Hepatocyte (in vitro differentiated cells): ENCODE results near the gene SHC3. TPM values are rescaled to one million over a fixed set of nuclear protein-coding genes. Genes with fewer than 3 reads are reported as not detected.
A peak's percentile ranks its signal among the peaks of the same experiment; 100 is the strongest.

Source experiments
- DNase-seq: peaks from one replicate; pipeline ENCODE4 v3.0.0-alpha.2; 2016; ENCODE audit warnings: low spot score
- H2AFZ ChIP-seq: fragments of 200-600 bp; sonication (generic); 2 replicates; pipeline ENCODE4 v1.6.0; 2016; ENCODE audit warnings: antibody characterized with exemption, mild to moderate bottlenecking
- H3K27ac ChIP-seq: fragments of 200-600 bp; sonication (generic); 2 replicates; pipeline ENCODE4 v1.5.1; 2016; ENCODE audit warnings: mild to moderate bottlenecking
- H3K27me3 ChIP-seq: fragments of 200-600 bp; sonication (generic); 2 replicates; pipeline ENCODE4 v1.6.1; 2016
- H3K36me3 ChIP-seq: fragments of 200-600 bp; sonication (generic); replicated peaks from 2 replicates; pipeline ENCODE4 v1.5.1; 2016; ENCODE audit warnings: low read depth; ENCODE audit not compliant: insufficient read depth
- H3K4me1 ChIP-seq: fragments of 200-600 bp; sonication (generic); 2 replicates; pipeline ENCODE4 v1.5.1; 2016; ENCODE audit warnings: mild to moderate bottlenecking, moderate library complexity; ENCODE audit not compliant: insufficient read depth
- H3K4me2 ChIP-seq: fragments of 200-600 bp; sonication (generic); 2 replicates; pipeline ENCODE4 v1.6.0; 2016
- H3K4me3 ChIP-seq: fragments of 200-600 bp; sonication (generic); 2 replicates; pipeline ENCODE4 v1.5.1; 2016; ENCODE audit warnings: mild to moderate bottlenecking
- H3K79me2 ChIP-seq: fragments of 200-600 bp; sonication (generic); 2 replicates; pipeline ENCODE4 v1.6.0; 2017; ENCODE audit warnings: mild to moderate bottlenecking
- H3K9me2 ChIP-seq: fragments of 200-600 bp; sonication (generic); replicated peaks from 2 replicates; pipeline ENCODE4 v1.6.0; 2017; ENCODE audit warnings: mild to moderate bottlenecking; ENCODE audit not compliant: insufficient read depth
- H3K9me3 ChIP-seq: fragments of 200-600 bp; sonication (generic); 2 replicates; pipeline ENCODE4 v1.5.1; 2016; ENCODE audit warnings: low read depth, mild to moderate bottlenecking
- H4K20me1 ChIP-seq: fragments of 200-600 bp; sonication (generic); 2 replicates; pipeline ENCODE4 v1.6.0; 2016; ENCODE audit warnings: mild to moderate bottlenecking; ENCODE audit not compliant: insufficient read depth, poor library complexity, severe bottlenecking
- CTCF ChIP-seq: fragments of 200-600 bp; sonication (generic); IDR thresholded peaks from 2 replicates; pipeline ENCODE4 v1.5.1; 2016; ENCODE audit warnings: antibody characterized with exemption, mild to moderate bottlenecking; ENCODE audit not compliant: poor library complexity
- EZH2 ChIP-seq: fragments of 200-600 bp; sonication (generic); IDR thresholded peaks from 2 replicates; pipeline ENCODE4 v1.6.1; 2016; ENCODE audit warnings: antibody characterized with exemption, mild to moderate bottlenecking, borderline replicate concordance
- EZH2phosphoT487 ChIP-seq: fragments of 200-600 bp; sonication (generic); IDR thresholded peaks from one replicate; pipeline ENCODE4 v1.6.1; 2018; ENCODE audit warnings: antibody characterized with exemption, mild to moderate bottlenecking, low read depth, moderate library complexity; ENCODE audit not compliant: unreplicated experiment, severe bottlenecking
- WGBS: methylation state at CpG from one replicate; pipeline ENCODE4 v1.1.6; 2016; ENCODE audit warnings: low lambda C conversion rate; ENCODE audit errors: missing lambda C conversion rate; 5-methylcytosine and 5-hydroxymethylcytosine counted together
- polyA plus RNA-seq: library from polyadenylated mRNA; unstranded; fragments of >200 nt; fragmentation: Nextera tagmentation; extraction: Ambion mirVana; gene quantifications from 2 replicates; pipeline ENCODE4 v1.2.1, GENCODE V29; 2016
- total RNA-seq: library from RNA; depleted of rRNA; stranded (reverse); fragments of >200 nt; gene quantifications from 2 replicates; pipeline ENCODE4 v1.2.3, GENCODE V29; 2014

SHC3 gene
- total and polyA plus RNA-seq, 2 experiments from 2014 or later, result 1.5 to 1.8 TPM

GRCh38 chr9:88980740-88981203 lies 197.8 kb downstream of the SHC3 start:
- no peaks in the 10 kb centered on the region for H3K79me2 ChIP-seq
- H3K36me3 ChIP-seq, result no peaks in the 10 kb centered on the region
- WGBS, result 60% methylated on average over 1 of the region's 1 CpG
- H3K4me3 ChIP-seq, result no peak overlapping the region
- no peaks in the 10 kb centered on the region for H3K4me1 ChIP-seq
- H2AFZ ChIP-seq, result no peak overlapping the region
- no peaks in the 10 kb centered on the region for H3K27me3 ChIP-seq
- no peak for TF ChIP-seq EZH2phosphoT487
- no peak for TF ChIP-seq CTCF
- no peak for TF ChIP-seq EZH2
- no peaks in the 10 kb centered on the region for H4K20me1 ChIP-seq
- no peak overlapping the region for H3K4me2 ChIP-seq
- DNase-seq, result no peak
- peak overlapping the region; percentile 42 for H3K27ac ChIP-seq
- H3K9me2 ChIP-seq, result no peaks in the 10 kb centered on the region
- no peaks in the 10 kb centered on the region for H3K9me3 ChIP-seq

DNA sequence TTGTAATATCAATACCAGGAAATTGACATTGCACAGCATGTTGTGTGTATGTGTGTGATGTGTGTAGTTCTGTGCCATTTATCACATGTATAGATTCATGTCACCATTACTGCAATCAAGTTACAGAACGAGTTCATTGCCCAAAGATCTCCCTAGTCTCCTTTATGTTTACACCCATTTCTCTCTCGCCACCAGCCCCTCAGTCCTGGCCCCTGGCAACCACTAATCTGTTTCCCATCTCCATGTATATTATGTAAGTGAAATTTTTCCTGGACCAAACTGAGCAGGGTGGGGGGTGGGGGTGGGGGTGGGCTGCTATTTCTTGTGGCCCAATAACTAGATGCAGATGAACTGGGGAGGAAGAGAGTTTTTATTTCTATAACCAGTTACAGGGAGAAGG lies 198.8 kb downstream of the SHC3 start:
- Histone ChIP-seq H3K4me1 (no peaks in the 10 kb centered on the region), H3K4me2 (no peak overlapping the region), H3K27me3 (no peaks in the 10 kb centered on the region), H3K79me2 (no peaks in the 10 kb centered on the region), H3K4me3 (no peak overlapping the region), H3K9me3 (no peaks in the 10 kb centered on the region), H2AFZ (no peak overlapping the region), H4K20me1 (no peaks in the 10 kb centered on the region), H3K27ac (no peak overlapping the region), H3K9me2 (no peaks in the 10 kb centered on the region), H3K36me3 (no peaks in the 10 kb centered on the region)
- no peak for DNase-seq
- no peak for TF ChIP-seq CTCF
- TF ChIP-seq EZH2phosphoT487, result no peak
- no peak for TF ChIP-seq EZH2
- WGBS, result 87% methylated on average over 2 of the region's 2 CpGs

DNA sequence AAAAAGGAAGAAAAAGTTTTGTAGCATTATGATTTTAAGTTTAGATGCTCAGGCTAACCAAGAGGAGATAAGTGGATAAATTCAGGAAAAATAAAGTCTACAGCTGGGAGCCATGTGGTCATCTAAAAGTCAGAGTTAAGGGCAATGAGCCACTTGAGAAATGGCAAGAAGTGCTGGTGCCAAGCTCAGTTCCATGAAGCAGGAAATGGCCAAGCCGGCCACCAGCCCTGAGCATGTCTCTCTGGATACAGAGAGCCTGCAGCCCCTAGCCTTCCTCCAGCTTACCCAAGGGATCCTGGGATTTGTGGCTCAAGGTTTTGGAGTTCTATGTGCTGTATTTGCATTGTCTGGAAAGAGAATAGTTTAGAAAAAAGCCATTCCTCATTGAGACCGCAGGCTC lies 199.6 kb downstream of the SHC3 start:
- Histone ChIP-seq H3K27ac (no peak overlapping the region), H2AFZ (no peak overlapping the region), H3K9me2 (no peaks in the 10 kb centered on the region), H3K4me3 (no peak overlapping the region), H3K4me1 (no peaks in the 10 kb centered on the region), H3K36me3 (no peaks in the 10 kb centered on the region), H3K9me3 (no peaks in the 10 kb centered on the region), H3K79me2 (no peaks in the 10 kb centered on the region), H3K4me2 (no peak overlapping the region), H4K20me1 (no peaks in the 10 kb centered on the region), H3K27me3 (no peaks in the 10 kb centered on the region)
- TF ChIP-seq EZH2, result no peak
- no peak for TF ChIP-seq EZH2phosphoT487
- no peak for TF ChIP-seq CTCF
- 98% methylated on average over 2 of the region's 2 CpGs for WGBS
- DNase-seq, result no peak

DNA sequence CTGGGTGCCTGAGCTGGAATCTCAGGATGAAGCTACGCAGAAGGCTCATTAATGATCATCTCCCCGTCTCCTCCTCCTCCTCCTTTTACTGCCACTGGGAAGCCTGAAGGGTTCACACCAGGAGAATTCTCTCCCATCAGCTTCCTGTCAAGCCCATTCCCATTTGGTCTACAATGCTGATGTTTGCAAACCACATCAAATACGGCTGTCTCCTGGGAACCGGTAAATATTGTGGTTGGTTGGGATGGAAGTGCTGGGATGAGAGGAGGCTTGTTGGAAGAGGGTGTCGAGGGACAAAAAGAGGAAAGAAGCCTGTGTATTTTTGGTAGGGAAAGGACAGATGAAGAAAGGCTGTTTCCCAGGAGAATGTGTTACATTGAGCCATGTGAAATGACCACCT lies 200.6 kb downstream of the SHC3 start:
- Histone ChIP-seq H3K9me2 (no peaks in the 10 kb centered on the region), H2AFZ (no peak overlapping the region), H4K20me1 (no peaks in the 10 kb centered on the region), H3K27ac (no peak overlapping the region), H3K27me3 (no peaks in the 10 kb centered on the region), H3K79me2 (no peaks in the 10 kb centered on the region), H3K36me3 (no peaks in the 10 kb centered on the region), H3K4me3 (no peak overlapping the region), H3K4me1 (no peaks in the 10 kb centered on the region), H3K9me3 (no peaks in the 10 kb centered on the region), H3K4me2 (no peak overlapping the region)
- WGBS, result 83% methylated on average over 5 of the region's 5 CpGs
- no peak for DNase-seq
- TF ChIP-seq CTCF (no peak), EZH2phosphoT487 (no peak), EZH2 (no peak)
